GM18505 (cell line): ENCODE results near the gene CYP26A1.
"Not testable (repeated sequence)": the region's sequence is repeated elsewhere in the genome, so short reads cannot be mapped to it uniquely, and the experiment has no call there.

ENCODE experiments used
- ATAC-seq: cut with Tn5 transposase; IDR thresholded peaks from one replicate; pipeline ENCODE4 v1.9.1; 2021; ENCODE audit not compliant: unreplicated experiment
- POLR2A ChIP-seq: IDR thresholded peaks from 4 replicates; pipeline ENCODE4 v1.6.1; 2011; ENCODE audit warnings: borderline replicate concordance; ENCODE audit not compliant: insufficient read depth, insufficient read length; ENCODE audit errors: extremely low read depth

CYP26A1 gene

DNA sequence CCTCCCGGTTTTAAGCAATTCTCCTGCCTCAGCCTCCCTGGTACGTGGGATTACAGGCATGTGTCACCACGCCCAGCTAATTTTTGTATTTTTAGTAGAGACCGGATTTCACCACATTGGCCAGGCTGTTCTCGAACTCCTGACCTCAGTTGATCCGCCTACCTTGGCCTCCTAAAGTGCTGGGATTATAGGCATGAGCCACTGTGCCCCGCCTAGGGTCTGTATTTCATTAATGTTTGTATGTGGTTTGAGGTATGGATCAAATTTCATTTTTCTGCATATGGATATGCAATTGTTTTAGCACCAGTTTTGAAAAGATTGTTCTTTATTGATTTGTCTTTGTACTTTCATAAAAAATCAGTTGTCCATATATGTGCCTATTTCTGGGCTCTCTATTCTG lies 26.0 kb downstream of the CYP26A1 start:
- no peak for ATAC-seq
- no peak for TF ChIP-seq POLR2A

GRCh38 chr10:93101148-93101547 lies 27.5 kb downstream of the CYP26A1 start:
- ATAC-seq: not testable (repeated sequence)

DNA sequence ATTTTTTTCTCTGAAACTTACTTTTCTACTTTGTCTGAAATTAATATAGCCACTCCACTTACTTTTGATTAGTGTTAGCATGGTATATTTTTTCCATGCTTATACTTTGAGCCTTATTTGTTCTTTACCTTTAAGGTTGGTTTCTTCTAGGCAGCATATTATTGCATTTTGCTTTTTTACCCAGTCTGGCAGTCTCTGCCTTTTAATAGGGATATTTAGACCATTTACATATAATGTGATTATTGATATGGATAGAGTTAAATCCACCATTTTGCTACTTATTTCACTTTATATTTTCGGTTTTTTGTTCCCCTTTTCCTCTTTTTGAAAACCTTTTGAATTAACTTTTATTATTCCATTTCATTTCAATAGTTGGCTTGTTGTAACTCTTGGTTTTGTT lies 30.3 kb downstream of the CYP26A1 start:
- no peak for ATAC-seq

GRCh38 chr10:93106631-93107072 lies 33.0 kb downstream of the CYP26A1 start:
- TF ChIP-seq POLR2A: no peak
- ATAC-seq: no peak

More for the DNA sequence above, 30.3 kb downstream of the CYP26A1 start:
- TF ChIP-seq POLR2A: no peak

- ATAC-seq: peak; percentile 68
- TF ChIP-seq POLR2A: no peak
Observed at GRCh38 chr10:93110472-93111146, 36.9 kb downstream of the CYP26A1 start.

- no peak for ATAC-seq
- TF ChIP-seq POLR2A: no peak
Observed at GRCh38 chr10:93113042-93113441, 39.3 kb downstream of the CYP26A1 start.

DNA sequence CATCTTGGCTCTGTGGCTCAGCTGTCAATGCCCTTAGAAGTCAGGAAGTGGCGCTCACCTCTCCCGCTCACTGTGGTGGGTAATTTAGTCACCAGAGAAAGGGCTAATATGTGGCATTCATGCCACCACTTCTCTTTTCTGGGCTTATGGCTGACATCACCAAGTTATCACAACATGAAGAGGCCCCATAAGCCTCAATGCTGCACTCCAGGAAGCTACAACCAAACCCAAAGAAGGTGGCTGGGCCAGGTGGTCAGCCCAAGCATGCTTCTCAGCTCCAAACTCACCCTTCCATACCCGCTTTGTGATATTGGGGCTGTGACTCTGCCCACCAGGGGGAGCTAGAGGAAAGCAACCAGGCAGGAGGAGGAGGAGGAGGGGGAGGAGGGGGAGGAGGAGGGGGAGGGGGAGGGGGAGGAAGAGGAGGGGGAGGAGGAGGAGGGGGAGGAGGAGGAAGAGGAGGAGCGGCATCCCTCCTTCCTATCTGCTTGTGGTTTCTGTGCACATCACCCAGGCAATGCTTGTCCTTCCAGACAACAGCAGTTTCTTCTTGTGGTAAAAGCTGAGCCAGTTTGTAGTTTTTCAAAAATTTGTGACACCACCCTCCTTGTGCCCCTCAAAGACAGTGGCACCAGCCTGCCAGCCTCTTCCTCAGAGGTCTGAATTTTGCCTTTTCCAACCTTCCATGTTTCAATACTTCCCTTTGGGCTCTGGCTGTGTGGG lies 42.1 kb downstream of the CYP26A1 start:
- ATAC-seq: no peak
- TF ChIP-seq POLR2A: no peak

DNA sequence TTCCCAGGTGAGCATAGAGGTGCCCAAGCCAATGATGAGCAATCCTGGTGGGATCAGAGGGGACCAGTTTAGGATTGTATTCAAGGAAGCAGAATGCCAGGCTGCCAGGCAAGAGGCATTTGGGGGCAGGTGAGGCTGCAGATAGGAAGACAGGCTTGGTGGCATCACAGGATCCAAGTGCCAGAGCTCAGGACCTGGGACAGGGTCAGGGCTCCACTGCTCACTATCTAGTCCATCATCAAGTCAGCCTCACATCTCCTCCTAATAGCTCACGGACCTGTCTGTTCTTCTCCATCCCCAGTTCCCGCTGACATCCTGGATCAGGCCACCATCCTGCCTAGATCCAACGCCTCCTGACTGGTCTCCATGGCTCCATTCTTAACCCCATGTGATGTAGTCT lies 47.6 kb downstream of the CYP26A1 start:
- no peak for ATAC-seq
- TF ChIP-seq POLR2A: no peak

GRCh38 chr10:93123766-93124165 lies 50.1 kb downstream of the CYP26A1 start:
- ATAC-seq: no peak
- TF ChIP-seq POLR2A: no peak

DNA sequence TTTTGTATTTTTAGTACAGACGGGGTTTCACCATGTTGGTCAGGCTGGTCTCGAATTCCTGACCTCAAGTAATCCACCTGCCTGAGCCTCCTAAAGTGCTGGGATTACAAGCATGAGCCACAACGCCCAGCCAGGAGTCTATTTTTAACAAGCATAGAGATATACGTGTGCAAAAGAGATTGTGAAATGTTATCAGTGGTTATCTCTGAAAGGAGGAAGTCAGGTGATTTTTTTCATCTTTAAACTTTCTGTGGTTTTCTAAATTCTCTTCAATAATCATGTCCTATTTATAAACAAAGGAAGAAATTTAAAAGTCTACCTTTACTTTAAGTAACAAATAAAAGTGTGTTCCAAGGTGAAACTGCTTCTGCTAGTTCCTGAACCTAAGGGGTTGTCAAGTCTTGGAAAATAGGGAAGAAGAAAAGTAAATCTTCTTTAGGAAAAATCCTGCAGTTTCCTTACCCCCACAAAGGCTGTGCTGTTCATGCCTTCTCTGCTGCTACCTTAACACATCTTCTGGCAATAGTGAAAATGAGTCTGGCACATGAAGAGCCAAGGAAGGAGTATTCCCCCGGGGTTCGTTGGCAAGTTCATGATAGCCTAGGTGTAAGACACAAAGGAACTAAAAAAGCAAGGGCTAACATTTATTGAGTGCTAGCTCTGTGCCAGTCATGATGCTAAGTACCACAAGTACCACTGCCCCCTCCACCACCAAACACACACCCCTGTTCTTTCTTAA lies 51.1 kb downstream of the CYP26A1 start:
- no peak for TF ChIP-seq POLR2A
- peak; percentile 62 for ATAC-seq

DNA sequence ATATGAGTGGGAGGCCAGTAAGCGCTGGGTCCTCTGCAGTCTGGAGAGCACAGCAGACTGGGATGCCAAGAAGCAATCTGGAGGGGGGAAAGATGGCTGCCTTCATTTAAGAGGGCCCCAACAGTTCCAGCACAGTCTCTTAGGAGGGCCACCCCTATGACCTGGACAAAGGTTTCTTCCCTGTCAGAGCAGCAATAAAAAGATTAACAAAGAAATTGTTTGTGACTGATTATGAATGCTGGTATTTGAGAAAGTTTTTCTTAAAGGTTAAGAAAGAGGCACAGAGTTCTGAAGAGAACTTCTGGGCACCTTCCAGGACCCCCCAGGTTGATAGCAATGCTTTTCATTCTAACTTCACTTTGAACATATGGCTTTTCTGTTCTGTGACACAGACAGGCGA lies 52.3 kb downstream of the CYP26A1 start:
- no peak for ATAC-seq
- no peak for TF ChIP-seq POLR2A

- no peak for ATAC-seq
- no peak for TF ChIP-seq POLR2A
Observed at GRCh38 chr10:93126483-93127052, 52.9 kb downstream of the CYP26A1 start.
